ENCODE results near the gene A4GALT.

A4GALT gene

DNA sequence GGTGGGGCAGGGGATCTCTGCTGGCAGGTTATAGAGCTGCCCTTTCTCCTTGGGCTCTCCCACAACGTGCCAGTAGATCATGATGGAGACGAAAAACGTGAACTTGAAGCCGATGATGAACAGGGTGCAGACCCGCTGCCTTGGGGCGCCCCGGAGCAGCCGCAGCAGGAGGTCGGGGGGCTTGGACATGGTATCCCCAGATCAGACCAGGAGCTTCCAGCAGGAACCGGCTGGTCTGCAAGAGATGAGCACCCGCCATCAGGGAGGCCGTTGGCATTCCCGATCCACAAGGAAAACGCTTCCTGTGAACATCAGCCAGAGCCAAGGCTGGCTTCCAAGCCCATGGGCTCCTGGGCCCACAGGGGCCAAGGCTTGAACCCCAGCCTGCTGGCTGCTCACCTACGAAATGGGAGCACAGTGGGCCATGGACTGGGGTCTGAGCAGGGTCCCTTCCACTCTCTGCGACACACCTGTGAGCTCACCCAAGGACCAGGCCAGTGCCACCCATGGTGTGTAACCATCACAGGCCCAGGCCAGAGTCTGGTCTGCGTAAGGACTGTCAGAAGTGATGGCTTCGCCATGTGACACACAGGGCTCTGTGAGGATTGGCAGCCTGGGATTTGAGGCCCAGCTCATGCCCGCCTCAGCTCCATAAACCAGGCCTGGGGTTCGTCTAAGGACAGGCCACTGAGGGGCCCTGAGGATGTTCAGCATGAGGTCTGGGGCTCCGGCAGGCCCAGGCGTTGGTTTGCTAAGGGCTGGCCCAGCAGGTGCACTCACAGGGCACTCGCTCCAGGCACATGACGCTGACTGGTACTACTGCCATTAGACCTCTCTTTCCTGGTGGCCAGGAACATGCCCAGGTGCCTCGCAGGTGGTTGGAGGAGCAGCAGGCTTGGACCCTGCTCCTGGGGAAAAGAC is 26.6 kb downstream of the A4GALT start:
- H3K4me3 ChIP-seq (ENCODE audit: low read length): no peak overlapping the region
- DNase-seq (ENCODE audit: low read depth): no peak
- TF ChIP-seq, protein P1, sequence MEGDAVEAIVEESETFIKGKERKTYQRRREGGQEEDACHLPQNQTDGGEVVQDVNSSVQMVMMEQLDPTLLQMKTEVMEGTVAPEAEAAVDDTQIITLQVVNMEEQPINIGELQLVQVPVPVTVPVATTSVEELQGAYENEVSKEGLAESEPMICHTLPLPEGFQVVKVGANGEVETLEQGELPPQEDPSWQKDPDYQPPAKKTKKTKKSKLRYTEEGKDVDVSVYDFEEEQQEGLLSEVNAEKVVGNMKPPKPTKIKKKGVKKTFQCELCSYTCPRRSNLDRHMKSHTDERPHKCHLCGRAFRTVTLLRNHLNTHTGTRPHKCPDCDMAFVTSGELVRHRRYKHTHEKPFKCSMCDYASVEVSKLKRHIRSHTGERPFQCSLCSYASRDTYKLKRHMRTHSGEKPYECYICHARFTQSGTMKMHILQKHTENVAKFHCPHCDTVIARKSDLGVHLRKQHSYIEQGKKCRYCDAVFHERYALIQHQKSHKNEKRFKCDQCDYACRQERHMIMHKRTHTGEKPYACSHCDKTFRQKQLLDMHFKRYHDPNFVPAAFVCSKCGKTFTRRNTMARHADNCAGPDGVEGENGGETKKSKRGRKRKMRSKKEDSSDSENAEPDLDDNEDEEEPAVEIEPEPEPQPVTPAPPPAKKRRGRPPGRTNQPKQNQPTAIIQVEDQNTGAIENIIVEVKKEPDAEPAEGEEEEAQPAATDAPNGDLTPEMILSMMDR (conservative IDR thresholded peaks at IDR 0.05; ENCODE audit: low read length): no peak

DNA sequence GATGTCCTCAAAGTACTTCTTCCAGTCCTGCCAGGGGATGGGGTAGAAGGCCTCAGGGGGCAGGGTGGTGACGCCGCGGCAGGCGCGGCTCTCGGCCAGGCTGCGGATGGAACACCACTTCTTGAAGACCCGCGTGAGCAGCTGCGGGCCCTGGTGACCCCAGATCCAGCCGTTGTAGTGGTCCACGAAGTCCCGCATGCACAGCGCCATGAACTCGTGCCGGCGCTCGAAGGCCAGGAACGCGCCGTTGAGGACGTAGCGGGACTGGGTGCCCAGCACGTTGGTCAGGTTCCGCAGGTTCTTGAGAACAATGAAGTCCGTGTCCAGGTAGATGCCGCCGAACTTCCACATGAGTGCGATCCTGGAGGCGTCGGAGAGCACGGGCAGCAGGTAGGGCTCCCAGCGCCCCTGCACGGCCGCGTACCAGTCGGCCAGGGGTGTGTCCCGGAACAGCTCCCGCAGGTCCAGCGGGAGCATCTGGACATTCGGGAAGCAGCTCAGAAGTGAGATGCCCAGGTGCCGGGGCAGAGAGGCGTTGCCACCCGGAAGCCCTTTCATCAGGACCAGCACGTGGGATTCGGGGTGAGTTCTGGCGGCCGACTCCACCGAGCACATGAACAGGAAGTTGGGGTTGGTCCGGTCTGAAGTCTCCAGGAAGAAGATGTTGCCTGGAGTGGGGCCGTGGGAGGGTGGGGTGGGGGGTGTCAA is 27.5 kb downstream of the A4GALT start:
- TF ChIP-seq, protein P1 (conservative IDR thresholded peaks at IDR 0.05; ENCODE audit: low read length): no peak
- no peak for DNase-seq (ENCODE audit: low read depth)
- no peak overlapping the region for H3K4me3 ChIP-seq (ENCODE audit: low read length)

DNA sequence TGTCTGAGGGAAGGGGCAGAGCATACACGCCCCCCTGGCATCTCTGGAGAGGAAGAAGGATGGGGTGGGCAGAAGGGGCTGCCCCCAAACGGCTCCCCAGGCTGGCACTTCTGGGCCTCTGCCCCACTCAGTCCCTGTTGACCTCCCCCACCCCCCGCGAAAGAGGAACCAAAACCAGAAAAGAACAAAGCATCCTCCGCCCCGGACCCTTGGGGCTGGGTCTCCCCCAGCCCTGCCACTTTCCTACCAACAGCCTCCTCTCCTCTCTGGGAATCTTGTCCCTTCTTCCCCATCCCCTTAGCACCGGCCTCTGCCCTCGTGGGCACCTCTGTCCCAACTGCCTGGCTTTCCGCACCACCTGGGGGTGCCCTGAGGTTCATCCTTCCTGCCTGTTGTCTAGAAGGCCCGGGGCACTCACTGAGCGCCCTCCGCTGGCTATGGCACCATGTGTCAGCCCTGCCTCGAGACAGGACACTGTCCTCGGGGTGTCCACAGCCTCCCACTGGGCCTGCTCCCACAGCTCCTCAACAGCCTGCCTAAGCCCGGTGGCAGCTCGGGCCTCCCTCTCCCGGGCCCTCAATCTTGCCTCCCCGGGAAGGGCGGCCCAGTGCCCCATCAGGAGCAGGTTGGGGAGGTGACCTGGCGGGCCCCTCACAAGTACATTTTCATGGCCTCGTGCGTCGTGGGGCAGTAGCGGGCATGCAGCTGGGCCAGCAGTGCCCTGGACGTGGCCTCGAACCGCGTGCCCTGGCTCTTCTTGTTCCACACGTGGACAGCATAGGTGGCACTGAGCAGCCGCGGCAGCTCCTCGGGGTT is 28.2 kb downstream of the A4GALT start:
- DNase-seq (ENCODE audit: low read depth): no peak
- no peak overlapping the region for H3K4me3 ChIP-seq (ENCODE audit: low read length)

DNA sequence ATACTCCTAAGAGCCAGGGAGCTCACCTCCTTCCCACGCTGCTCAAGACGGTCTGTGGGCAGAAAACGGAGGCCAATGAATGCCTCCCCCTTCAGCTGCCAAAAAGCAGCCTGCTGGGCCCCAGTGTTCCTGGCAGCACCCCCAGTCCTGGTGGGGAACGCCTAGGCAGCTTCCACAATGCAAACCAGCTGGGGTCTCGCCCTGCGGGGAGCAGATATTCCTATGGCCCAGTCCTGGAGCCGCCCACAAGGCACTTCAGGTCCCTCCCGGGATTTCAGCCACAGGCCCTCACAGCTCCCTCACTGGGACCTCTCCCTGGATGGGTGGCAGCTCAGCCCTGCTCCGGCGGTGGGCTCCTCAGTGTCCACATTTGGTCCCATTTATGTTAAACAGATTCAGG is 29.2 kb downstream of the A4GALT start:
- TF ChIP-seq, protein P1 (conservative IDR thresholded peaks at IDR 0.05; ENCODE audit: low read length): no peak
- DNase-seq (ENCODE audit: low read depth): no peak
- H3K4me3 ChIP-seq (ENCODE audit: low read length): no peak overlapping the region

More for the DNA sequence above, 28.2 kb downstream of the A4GALT start:
- TF ChIP-seq, protein P1 (conservative IDR thresholded peaks at IDR 0.05; ENCODE audit: low read length): no peak

DNA sequence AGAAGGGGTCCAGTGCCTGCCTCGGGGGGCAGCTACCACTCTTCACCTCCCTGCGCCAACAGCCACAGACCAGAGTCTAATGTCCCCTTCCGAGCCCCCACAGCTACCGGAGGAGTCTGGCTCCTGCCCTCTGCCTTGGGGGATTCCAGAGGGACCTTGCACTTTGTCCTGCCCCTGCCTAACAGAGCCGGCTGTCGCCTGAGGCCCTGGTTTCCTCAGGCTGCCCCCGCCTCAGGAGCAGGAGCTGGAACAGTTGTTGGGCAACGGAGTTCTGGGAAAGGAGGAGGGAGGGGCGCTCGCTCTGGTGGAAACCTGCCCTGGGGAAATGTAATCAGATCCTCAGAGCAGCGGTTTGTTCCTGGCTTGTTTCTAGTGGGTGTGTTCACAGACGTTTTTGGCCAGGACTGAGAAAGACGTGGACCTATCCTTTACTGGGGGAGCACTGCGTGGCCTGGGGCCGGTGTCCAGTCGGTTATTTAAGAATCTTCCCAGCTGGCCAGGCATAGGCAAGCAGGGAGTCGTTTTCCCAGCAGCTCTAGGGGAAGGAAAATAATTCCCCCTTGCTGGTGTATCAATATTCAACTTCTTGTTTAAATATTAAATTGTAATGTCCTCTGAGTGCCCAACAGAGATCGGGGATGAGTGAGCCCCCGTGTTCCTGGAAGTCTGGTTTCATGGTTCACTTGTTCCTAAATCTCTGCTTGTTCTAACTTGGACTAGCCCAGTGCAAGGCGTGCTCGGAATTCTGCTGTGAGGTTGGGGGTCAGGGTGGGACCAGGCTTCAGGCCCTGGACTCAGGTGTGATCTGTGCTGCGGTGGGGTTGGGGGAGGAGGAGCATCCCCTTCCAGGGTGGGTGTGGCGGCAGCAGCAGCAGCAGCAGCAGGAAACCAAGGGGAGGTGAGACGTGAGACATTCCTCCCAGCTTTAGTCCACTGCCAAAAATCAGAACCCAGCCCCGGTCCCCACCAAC is 32.1 kb downstream of the A4GALT start:
- no peak overlapping the region for H3K4me3 ChIP-seq (ENCODE audit: low read length)
- peak; percentile 92 for DNase-seq (ENCODE audit: low read depth)
- TF ChIP-seq, protein P1 (conservative IDR thresholded peaks at IDR 0.05; ENCODE audit: low read length): no peak
